Spleen (tissue), 11 donors: ENCODE measurements around the gene GCSH. TPM values are rescaled to one million over a fixed set of nuclear protein-coding genes. Genes with fewer than 3 reads are reported as not detected.

Experiments
- DNase-seq: peaks from one replicate; pipeline ENCODE4 v3.0.0-alpha.2; 2020
- H3K27ac ChIP-seq, 8 donors: fragments of 200-600 bp; sonication (generic) in 7 of 8; 1 replicate in 4 of 8; 2 replicates in 4 of 8; pipeline versions ENCODE4 v1.5.0 to v1.8.0; 2016 to 2021; ENCODE audit warnings: inconsistent platforms in 4 of 8, mild to moderate bottlenecking in 4 of 8, moderate library complexity in 1 of 8
- H3K27me3 ChIP-seq, 7 donors: fragments of 200-600 bp; sonication (generic) in 6 of 7; replicated peaks in 1 of 7; 1 replicate in 4 of 7; 2 replicates in 3 of 7; pipeline versions ENCODE4 v1.5.0 to v1.8.0; 2016 to 2021; ENCODE audit warnings: inconsistent platforms in 3 of 7, mild to moderate bottlenecking in 1 of 7
- H3K36me3 ChIP-seq, 6 donors: fragments of 200-600 bp; sonication (generic) in 5 of 6; 1 replicate in 4 of 6; 2 replicates in 2 of 6; pipeline versions ENCODE4 v1.5.0 to v1.8.0; 2016 to 2021; ENCODE audit warnings: inconsistent platforms in 2 of 6
- H3K4me1 ChIP-seq, 6 donors: fragments of 200-600 bp; sonication (generic) in 5 of 6; 1 replicate in 3 of 6; 2 replicates in 3 of 6; pipeline versions ENCODE4 v1.5.0 to v1.8.0; 2016 to 2021; ENCODE audit warnings: inconsistent platforms in 3 of 6
- H3K4me3 ChIP-seq, 8 donors: fragments of 200-600 bp; sonication (generic) in 7 of 8; 1 replicate in 4 of 8; 2 replicates in 4 of 8; pipeline versions ENCODE4 v1.5.0 to v1.8.0; 2016 to 2021; ENCODE audit warnings: inconsistent platforms in 4 of 8, mild to moderate bottlenecking in 4 of 8, moderate library complexity in 2 of 8
- H3K9me3 ChIP-seq, 8 donors: fragments of 200-600 bp; sonication (generic) in 7 of 8; 1 replicate in 4 of 8; 2 replicates in 4 of 8; pipeline versions ENCODE4 v1.5.0 to v1.8.0; 2016 to 2021; ENCODE audit warnings: inconsistent platforms in 4 of 8
- CTCF ChIP-seq, 11 experiments: fragments of 200-600 bp in 7 of 11; fragments of 450-650 bp in 4 of 11; sonication (generic) in 4 of 11; IDR thresholded peaks in 8 of 11; conservative IDR thresholded peaks in 3 of 11; 1 replicate in 7 of 11; 2 replicates in 4 of 11; pipeline versions ENCODE4 v1.4.0 to v1.8.0; 2016 to 2021; ENCODE audit warnings: antibody characterized with exemption in 11 of 11, inconsistent platforms in 4 of 11, mild to moderate bottlenecking in 1 of 11
- POLR2A ChIP-seq, 3 donors: fragments of 450-650 bp; IDR thresholded peaks; one replicate each; pipeline ENCODE4 v1.5.1; 2017; ENCODE audit warnings: antibody characterized with exemption in 3 of 3, mild to moderate bottlenecking in 1 of 3
- POLR2AphosphoS5 ChIP-seq, 3 donors: sonication (generic); formaldehyde crosslinking; IDR thresholded peaks; one replicate each; pipeline ENCODE4 v1.5.1; 2017; ENCODE audit warnings: antibody characterized with exemption in 3 of 3
- WGBS, 5 donors: extraction: QIAGEN DNeasy Blood & Tissue Kit in 3 of 5; methylation state at CpG; one replicate each; pipeline versions ENCODE4 v1.1.5 to v1.1.7; 2013 to 2018; 5-methylcytosine and 5-hydroxymethylcytosine counted together
- intact Hi-C: fragments of 100-400 bp; cut with DNase I; formaldehyde crosslinking; loops from one replicate; pipeline ENCODE4 v1.15.0; 2023; ENCODE audit warnings: low total_unique reads
- polyA plus RNA-seq, 3 donors: library from polyadenylated mRNA; stranded (reverse); fragments of 200-250 nt; gene quantifications; one replicate each; pipeline ENCODE4 v1.2.1, GENCODE V29; 2013
- total RNA-seq, 7 donors: library from RNA; depleted of rRNA in 3 of 7; stranded (reverse); fragments of >200 nt in 3 of 7; fragmentation: NEBNext Ultra II Directional in 4 of 7; extraction: Animal tissue kit (Norgen Biotek cat#: 25700) in 4 of 7; gene quantifications; one replicate each; pipeline versions ENCODE4 v1.1.0 to v1.2.1, GENCODE V29; 2016 to 2021
- donor health status: healthy with polysubstance abuse.
- donor health status: DM: no; HTN: no; CAD: no; lungs with moderate emphysema.
- donor health status: DM: no; HTN: no; CAD: no.
- donor health status: Bipolar disorder and iron deficiency.
- donor health status: healthy.
- donor health status: DM: no; HTN: no; CAD: no.
- donor health status: DM: yes; HTN: yes; CAD: no.

Gene GCSH
- total and polyA plus RNA-seq, 10 donors, result 7.3 to 14.8 (median 7.7) TPM

GRCh38 chr16:81041696-81042095 is 54.5 kb downstream of the GCSH start:
- Histone ChIP-seq H3K9me3 (no peaks in the 10 kb centered on the region), H3K27ac (no peak overlapping the region), H3K27me3 (no peaks in the 10 kb centered on the region), H3K4me3 (no peak overlapping the region), H3K4me1 (peaks cover 10 to 35% (median 18%) of the 10 kb centered on the region in 6 donors), H3K36me3 (peaks cover 0 to 74% (median 47%) of the 10 kb centered on the region in 6 donors)
- 89 to 99% (median 93%) methylated on average over 4 of the region's 4 CpGs for WGBS, 5 donors
- no peak for DNase-seq
- intact Hi-C loops, result no loop called here
- TF ChIP-seq CTCF (IDR thresholded peaks at IDR 0.05 in 8 of 11, conservative IDR thresholded peaks at IDR 0.05 in 3 of 11), result no peak
- no peak for TF ChIP-seq POLR2A (IDR thresholded peaks at IDR 0.05)
- TF ChIP-seq POLR2AphosphoS5 (IDR thresholded peaks at IDR 0.05), result no peak

- Histone ChIP-seq H3K4me1 (peaks cover 13 to 40% (median 23%) of the 10 kb centered on the region in 6 donors), H3K4me3 (no peak overlapping the region), H3K27ac (no peak overlapping the region), H3K9me3 (no peaks in the 10 kb centered on the region), H3K27me3 (no peaks in the 10 kb centered on the region), H3K36me3 (peaks cover 0 to 71% (median 47%) of the 10 kb centered on the region in 6 donors)
- 91 to 93% (median 92%) methylated on average over 5 of the region's 5 CpGs for WGBS, 5 donors
- no peak for DNase-seq
- no peak for TF ChIP-seq POLR2A (IDR thresholded peaks at IDR 0.05)
- TF ChIP-seq POLR2AphosphoS5 (IDR thresholded peaks at IDR 0.05), result no peak
- TF ChIP-seq CTCF (IDR thresholded peaks at IDR 0.05 in 8 of 11, conservative IDR thresholded peaks at IDR 0.05 in 3 of 11), result no peak
- intact Hi-C loops, result no loop called here
These were observed 55.4 kb downstream of the GCSH start for GRCh38 chr16:81040842-81041241.

GRCh38 chr16:81040131-81040530 is 56.1 kb downstream of the GCSH start:
- Histone ChIP-seq H3K4me1 (peaks cover 13 to 45% (median 27%) of the 10 kb centered on the region in 6 donors), H3K27ac (no peak overlapping the region), H3K36me3 (peaks cover 0 to 64% (median 44%) of the 10 kb centered on the region in 6 donors), H3K27me3 (no peaks in the 10 kb centered on the region), H3K9me3 (no peaks in the 10 kb centered on the region), H3K4me3 (no peak overlapping the region)
- no peak for TF ChIP-seq CTCF (IDR thresholded peaks at IDR 0.05 in 8 of 11, conservative IDR thresholded peaks at IDR 0.05 in 3 of 11)
- no peak for TF ChIP-seq POLR2AphosphoS5 (IDR thresholded peaks at IDR 0.05)
- TF ChIP-seq POLR2A (IDR thresholded peaks at IDR 0.05), result no peak
- intact Hi-C loops, result no loop called here
- WGBS, 5 donors, result 92 to 97% (median 95%) methylated on average over 2 of the region's 2 CpGs
- DNase-seq, result no peak

- no peak for TF ChIP-seq CTCF (IDR thresholded peaks at IDR 0.05 in 8 of 11, conservative IDR thresholded peaks at IDR 0.05 in 3 of 11)
- no peak for TF ChIP-seq POLR2A (IDR thresholded peaks at IDR 0.05)
- TF ChIP-seq POLR2AphosphoS5 (IDR thresholded peaks at IDR 0.05), result no peak
- WGBS, 5 donors, result 28 to 35% (median 30%) methylated on average over 10 of the region's 10 CpGs
- H3K4me1 ChIP-seq, result peaks cover 13 to 46% (median 28%) of the 10 kb centered on the region in 6 donors
- peaks cover 0 to 31% (median 12%) of the 10 kb centered on the region in 6 donors for H3K36me3 ChIP-seq
- peak overlapping the region; percentile 64 to 93 (median 73) for H3K4me3 ChIP-seq
- no peaks in the 10 kb centered on the region for H3K27me3 ChIP-seq
- no peaks in the 10 kb centered on the region for H3K9me3 ChIP-seq
- DNase-seq, result no peak
- H3K27ac ChIP-seq, result peak overlapping the region in 5 of 8 donors; percentile 84 to 91 (median 85)
- intact Hi-C loops, result loop anchor here (5.0 kb wide), 1 partner anchor 40 kb away; the partner anchor contains the start of gene C16orf46
These were observed 59.3 kb downstream of the GCSH start for GRCh38 chr16:81036751-81037350.
